T47D (cell line): Measurements from ENCODE around the gene PRPSAP2.
"Not testable (repeated sequence)": the region's sequence is repeated elsewhere in the genome, so short reads cannot be mapped to it uniquely, and the experiment has no call there.

ENCODE experiments used
- DNase-seq, 2 experiments: peaks; one replicate each; pipeline versions ENCODE4 v3.0.0 to v3.0.0-alpha.2; 2011 to 2012; ENCODE audit warnings: low read depth in 1 of 2, low spot score in 1 of 2
- JUND ChIP-seq: IDR thresholded peaks from 2 replicates; pipeline ENCODE4 v1.6.1; 2012; ENCODE audit warnings: low read depth
- in situ Hi-C: cut with HindIII; loops from 2 replicates; pipeline ENCODE4 v1.10.0; 2016; ENCODE audit warnings: low sequenced_read_pairs, low pct_unique_long_range_greater_than_20kb

Gene PRPSAP2

DNA sequence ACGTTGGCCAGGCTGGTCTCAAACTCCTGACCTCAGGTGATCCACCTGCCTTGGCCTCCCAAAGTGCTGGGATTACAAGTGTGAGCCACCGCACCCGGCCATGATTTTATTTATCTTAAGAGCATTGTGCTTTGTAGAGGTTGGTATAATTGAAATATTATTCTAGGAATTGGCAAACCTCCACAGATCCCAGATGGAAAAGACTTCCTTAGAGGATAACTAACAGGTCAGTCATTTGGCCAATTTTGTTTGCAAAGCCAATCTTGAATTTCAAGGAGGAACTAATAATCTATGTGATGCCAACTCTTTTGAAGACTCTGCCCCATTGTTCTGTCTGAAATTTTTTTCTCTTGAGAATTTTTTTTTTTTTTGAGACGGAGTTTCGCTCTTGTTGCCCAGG, 47.3 kb downstream of the PRPSAP2 start:
- TF ChIP-seq JUND = no peak
- in situ Hi-C loops = no loop called here
- DNase-seq = no peak

DNA sequence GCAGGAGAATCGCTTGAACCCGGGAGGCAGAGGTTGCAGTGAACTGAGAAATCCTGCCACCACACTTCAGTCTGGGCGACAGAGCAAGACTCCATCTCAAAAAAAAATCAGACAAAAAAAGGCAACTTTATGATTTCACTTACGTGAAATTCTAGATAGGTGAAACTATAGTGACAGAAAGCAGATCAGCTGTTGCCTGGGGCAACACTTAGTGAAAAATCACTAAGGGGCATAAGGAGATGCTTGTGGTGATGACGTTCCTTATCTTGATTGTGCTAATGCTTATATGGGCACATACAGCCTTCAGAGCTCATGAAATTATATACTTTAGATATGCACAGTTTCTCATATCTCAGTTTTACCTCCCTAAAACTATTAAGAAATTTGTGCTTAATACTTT, 52.4 kb downstream of the PRPSAP2 start:
- no peak for TF ChIP-seq JUND
- DNase-seq = no peak
- in situ Hi-C loops = no loop called here

DNA sequence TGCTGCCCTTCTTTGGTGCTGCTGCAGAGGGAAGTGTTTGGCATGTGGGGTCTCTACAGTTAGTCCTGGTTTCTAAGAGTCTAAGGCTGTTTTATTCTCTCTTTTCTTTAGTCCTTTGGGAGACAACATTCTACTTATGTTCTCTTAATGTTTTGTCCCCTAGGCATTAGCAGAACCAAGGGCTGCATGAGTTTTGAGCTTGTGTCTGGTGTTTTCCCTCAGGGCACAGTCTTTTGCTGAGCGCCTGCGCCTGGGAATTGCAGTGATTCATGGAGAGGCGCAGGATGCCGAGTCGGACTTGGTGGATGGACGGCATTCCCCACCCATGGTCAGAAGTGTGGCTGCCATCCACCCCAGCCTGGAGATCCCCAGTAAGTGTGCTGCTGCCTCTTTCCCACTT, 53.0 kb downstream of the PRPSAP2 start:
- in situ Hi-C loops = no loop called here

DNA sequence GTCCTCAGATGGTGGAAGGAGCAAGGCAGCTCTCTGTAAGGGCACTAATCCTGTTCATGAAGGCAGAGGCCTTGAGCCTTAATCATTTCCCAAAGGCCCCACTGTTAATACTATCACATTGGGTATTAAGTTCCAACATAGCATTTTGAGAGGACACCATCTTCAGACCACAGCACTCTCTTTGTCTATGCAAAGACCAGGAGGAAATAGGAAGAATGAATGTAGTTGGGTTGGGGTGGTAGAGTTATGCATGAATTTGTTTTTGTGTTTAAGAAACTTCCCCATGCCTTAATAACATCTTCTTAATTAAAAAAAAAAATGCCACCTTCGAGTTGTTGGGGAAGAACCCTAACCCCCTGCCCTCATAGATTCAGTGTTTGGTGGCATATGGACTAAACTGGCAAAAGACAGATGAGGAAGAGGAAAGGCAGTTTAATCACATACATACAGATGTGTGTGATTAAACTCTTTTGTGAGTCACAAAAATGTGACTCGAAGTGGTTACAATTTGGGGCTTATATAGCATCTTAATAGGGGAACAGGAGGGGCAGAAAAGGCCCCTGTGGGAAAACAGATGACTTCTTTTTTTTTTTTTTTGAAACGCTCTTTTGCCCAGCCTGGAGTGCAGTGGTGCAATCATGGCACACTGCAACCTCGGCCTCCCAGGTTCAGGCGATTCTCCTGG, 59.0 kb downstream of the PRPSAP2 start:
- in situ Hi-C loops = no loop called here
- no peak for TF ChIP-seq JUND

More for the DNA sequence above, 53.0 kb downstream of the PRPSAP2 start:
- no peak for DNase-seq
- no peak for TF ChIP-seq JUND

DNA sequence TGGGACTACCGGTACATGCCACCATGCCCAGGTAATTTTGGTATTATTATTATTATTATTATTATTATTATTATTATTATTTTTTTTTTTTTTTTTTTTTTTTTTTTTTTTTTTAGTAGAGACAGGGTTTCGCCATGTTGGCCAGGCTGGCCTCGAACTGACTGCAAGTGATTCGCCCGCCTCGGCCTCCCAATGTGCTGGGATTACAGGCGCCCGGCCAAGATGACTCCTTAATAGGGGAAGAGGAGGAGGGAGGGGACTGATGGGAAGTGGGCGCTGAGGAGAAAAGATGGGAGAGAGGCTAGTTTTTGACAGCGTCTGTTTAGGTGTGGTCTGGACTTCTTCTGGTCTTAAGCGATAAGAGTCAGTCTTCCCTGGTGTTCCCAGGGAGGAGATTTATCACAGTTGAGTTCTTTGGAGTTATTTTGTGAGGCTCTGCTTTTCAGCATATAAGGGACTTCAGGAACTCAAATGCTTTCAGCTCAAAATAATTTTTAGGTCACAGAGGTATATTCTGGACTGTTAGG, 59.6 kb downstream of the PRPSAP2 start:
- no peak for TF ChIP-seq JUND
- no peak for DNase-seq
- in situ Hi-C loops = no loop called here

More for the DNA sequence above, 59.0 kb downstream of the PRPSAP2 start:
- no peak for DNase-seq

DNA sequence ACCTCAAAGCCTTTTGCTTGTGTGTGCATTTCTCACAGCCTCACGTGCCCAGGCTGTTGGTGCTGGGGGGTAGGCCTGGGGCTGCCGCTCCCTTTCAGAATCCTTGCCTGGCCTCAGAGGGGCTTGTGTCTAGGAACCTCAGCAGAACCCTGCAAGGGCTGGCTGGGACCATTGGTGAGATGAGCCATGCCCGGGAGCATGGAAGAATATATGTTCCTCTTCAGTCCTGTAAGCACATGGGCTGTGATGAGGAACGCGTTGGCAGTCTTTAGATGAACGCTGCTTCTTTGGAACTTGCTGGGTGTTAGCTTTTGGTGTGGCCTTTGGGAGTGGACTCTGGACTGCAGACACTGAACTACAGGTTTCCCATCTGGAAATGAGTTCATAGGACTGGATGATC, 62.0 kb downstream of the PRPSAP2 start:
- TF ChIP-seq JUND = no peak
- in situ Hi-C loops = no loop called here
- no peak for DNase-seq

DNA sequence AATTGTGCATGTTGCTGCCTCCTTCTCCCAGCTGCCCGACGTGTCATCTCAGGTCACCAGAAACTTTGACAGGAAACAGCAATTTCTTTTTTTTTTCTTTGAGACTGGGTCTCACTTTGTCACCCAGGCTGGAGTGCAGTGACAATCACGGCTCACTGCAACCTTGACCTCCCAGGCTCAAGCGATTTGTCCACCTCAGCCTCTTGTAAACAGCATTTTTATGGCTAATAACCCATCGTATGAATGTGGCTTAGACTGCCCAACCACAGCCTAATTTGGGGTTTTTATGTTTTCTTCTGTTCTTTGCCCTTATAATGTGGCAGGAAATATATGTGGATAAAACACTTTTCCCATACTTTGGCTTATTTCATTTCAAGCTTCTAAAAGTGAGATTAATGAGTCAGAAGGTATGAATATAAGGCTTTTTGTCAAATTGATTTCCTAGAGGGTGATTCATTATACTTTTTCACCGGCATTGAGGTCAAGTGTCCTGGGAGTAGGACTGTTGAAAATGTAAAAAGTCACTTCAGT, 63.0 kb downstream of the PRPSAP2 start:
- no peak for DNase-seq
- in situ Hi-C loops = no loop called here

DNA sequence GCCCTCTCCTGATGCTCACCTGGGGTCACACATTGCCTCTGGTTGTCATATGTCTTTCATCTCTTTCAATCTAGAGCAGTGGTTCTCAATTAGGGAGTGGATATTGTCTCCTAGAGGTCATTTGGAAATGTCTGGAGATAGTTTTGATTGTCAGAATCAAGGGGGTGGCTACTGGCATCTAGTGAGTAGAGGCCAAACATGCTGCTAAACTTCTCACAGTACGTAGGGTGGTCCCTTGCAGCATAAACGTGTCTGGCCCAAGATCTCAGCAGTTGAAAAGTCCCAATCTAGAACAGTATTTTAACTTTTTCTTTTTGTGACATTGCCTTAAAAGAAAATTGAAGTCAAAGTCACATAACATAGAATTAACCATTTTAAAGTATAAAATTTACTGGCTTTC, 63.6 kb downstream of the PRPSAP2 start:
- in situ Hi-C loops = no loop called here
- no peak for TF ChIP-seq JUND

More for the DNA sequence above, 63.0 kb downstream of the PRPSAP2 start:
- no peak for TF ChIP-seq JUND

DNA sequence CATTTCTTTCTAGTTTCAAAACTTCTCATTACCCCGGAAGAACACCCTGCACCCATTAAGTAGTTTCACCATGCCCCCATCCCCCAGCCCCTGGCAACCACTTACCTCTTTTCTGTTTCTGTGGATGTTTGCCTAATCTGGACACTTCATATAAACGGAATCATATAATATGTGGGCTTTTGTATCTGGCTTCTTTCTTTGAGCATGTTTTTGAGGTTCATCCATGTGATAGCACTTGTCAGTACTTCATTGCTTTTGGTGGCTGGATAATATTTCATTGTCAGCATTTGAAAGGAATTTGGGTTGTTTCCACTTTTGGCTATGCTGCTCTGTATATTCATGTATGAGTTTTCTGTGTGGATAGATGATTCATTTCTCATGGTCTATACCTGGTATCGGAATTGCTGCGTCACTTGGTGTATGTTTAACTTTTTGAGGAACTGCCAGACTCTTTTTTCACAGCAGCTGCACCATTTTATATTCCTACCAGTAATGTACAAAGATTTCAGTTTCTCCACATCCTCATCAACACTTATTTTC, 64.1 kb downstream of the PRPSAP2 start:
- TF ChIP-seq JUND = no peak
- no peak for DNase-seq
- in situ Hi-C loops = no loop called here

More for the DNA sequence above, 63.6 kb downstream of the PRPSAP2 start:
- no peak for DNase-seq

DNA sequence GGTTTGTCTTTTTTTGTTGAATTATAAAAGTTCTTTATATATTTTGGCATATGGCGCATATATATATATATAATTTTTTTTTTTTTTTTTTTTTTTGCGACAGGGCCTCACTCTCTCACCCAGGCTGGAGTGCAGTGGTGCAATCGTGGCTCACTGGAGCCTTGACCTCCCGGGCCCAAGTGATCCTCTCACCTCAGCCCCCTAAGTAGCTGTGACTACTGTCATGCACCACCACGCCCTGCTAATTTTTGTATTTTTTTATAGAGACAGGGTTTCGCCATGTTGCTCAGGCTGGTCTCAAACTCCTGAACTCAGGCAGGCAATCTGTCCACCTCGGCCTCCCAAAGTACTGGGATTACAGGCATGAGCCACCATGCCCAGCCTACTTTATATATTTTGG, 64.7 kb downstream of the PRPSAP2 start:
- DNase-seq, in situ Hi-C loops: not testable (repeated sequence)

DNA sequence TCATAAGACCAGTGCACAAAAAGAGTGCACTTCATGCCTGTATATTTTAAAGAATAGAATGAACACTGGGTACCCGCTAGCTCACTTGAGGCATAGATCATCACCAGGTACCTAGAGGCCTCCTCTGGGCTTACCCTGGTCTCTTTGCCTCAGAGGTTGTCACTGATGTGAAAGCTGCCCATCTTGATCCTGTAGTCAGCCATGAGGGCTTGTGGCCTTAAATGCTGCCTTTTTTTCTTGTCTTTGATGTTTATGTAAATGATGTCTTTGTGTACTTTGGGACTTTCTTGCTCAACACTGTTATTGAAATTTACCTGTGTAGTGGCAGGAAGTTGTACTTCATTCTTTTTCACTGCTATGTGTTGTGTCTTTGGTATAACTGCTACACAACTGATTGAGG, 67.3 kb downstream of the PRPSAP2 start:
- no peak for TF ChIP-seq JUND
- in situ Hi-C loops = no loop called here
- no peak for DNase-seq

DNA sequence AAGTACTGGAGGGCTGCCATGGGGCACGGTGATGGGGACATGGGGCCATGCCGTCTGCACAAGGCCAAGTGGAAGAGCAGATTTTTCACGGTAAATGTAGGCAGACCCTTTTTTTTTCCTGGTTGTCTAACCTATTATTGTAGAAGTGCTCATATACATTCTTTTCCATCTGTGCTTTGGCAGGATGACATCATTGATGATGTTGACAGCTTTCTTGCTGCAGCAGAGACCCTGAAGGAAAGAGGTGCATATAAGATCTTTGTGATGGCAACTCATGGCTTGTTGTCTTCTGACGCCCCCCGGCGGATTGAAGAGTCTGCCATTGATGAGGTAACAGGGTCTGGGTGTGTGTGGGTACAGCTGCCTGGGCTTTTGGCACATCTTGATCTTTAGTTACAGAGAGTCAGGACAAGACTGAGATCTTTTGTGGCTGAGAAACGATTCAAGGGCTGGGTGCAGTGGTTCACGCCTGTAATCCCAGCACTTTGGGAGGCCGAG, 70.7 kb downstream of the PRPSAP2 start:
- TF ChIP-seq JUND = no peak
- in situ Hi-C loops = no loop called here
- no peak for DNase-seq

DNA sequence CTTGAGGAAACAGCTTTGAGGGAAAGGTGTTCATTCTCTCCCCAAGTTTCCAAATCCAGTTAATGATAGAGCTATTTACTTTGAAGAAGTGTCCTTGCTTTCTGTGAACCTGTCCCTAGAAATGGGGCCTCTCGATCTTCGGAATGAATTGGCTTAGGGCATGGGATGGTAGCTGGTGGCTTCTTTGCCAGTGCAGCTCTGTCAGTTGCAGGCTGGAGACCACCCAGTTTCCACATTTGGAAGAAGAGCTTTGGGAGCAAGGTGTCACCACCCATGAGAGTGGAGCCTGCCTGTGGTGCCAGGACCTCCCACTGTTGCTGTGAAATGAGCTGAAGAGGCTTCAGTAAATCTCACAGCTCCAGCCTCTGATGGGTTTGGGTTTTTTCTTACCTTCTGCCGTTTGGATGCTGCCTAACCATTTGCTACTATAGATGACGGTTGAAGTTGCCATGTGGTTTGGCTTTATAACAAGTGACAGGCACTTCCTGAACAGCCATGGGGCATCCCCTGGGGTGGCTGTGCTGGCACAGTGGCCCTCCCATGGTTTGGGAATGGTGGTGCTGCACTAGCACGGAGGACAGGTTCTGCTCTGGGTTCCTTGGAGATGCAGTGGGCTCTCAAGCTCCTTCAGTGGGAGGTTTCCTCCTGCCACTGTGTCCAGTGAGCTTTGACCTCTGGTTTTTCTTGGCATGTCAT, 74.6 kb downstream of the PRPSAP2 start:
- in situ Hi-C loops = no loop called here
- DNase-seq = no peak
- TF ChIP-seq JUND = no peak
